CD14-positive monocyte (primary cell): ENCODE measurements around the gene MIA2. TPM values are rescaled to one million over a fixed set of nuclear protein-coding genes. Genes with fewer than 3 reads are reported as not detected.
"Not testable (repeated sequence)": the region's sequence is repeated elsewhere in the genome, so short reads cannot be mapped to it uniquely, and the experiment has no call there.

Experiments
- DNase-seq, 3 donors: peaks; one replicate each; pipeline ENCODE4 v3.0.0-alpha.2; 2011 to 2022
- H2AFZ ChIP-seq: 2 replicates; pipeline ENCODE4 v1.6.0; 2012; ENCODE audit warnings: mild to moderate bottlenecking, low read depth, low read length, inconsistent platforms; ENCODE audit not compliant: insufficient read depth, poor library complexity, severe bottlenecking
- H3K27ac ChIP-seq, 2 donors: 1 replicate in 1 of 2; 2 replicates in 1 of 2; pipeline ENCODE4 v1.5.1; 2012 to 2013; ENCODE audit warnings: low read length in 2 of 2, control low read depth in 1 of 2, inconsistent platforms in 1 of 2, low read depth in 1 of 2, mild to moderate bottlenecking in 1 of 2
- H3K27me3 ChIP-seq, 2 donors: one replicate each; pipeline versions ENCODE4 v1.6.0 to v1.6.1; 2011 to 2013; ENCODE audit warnings: low read length in 2 of 2; ENCODE audit not compliant: control insufficient read depth in 2 of 2, insufficient read depth in 2 of 2
- H3K36me3 ChIP-seq, 2 donors: replicated peaks in 1 of 2; 1 replicate in 1 of 2; 2 replicates in 1 of 2; pipeline versions ENCODE4 v1.5.1 to v1.6.1; 2012 to 2013; ENCODE audit warnings: low read length in 2 of 2, control low read depth in 1 of 2, inconsistent platforms in 1 of 2, mild to moderate bottlenecking in 1 of 2; ENCODE audit not compliant: insufficient read depth in 2 of 2, control insufficient read depth in 1 of 2
- H3K4me1 ChIP-seq, 2 donors: 1 replicate in 1 of 2; 2 replicates in 1 of 2; pipeline versions ENCODE4 v1.5.1 to v1.6.1; 2012 to 2013; ENCODE audit warnings: low read length in 2 of 2, control low read depth in 1 of 2, inconsistent platforms in 1 of 2, mild to moderate bottlenecking in 1 of 2, moderate library complexity in 1 of 2; ENCODE audit not compliant: insufficient read depth in 2 of 2, control insufficient read depth in 1 of 2
- H3K4me2 ChIP-seq: replicated peaks from 2 replicates; pipeline ENCODE3; 2012; ENCODE audit warnings: low read length, moderate library complexity, mild to moderate bottlenecking; ENCODE audit not compliant: poor library complexity, severe bottlenecking; ENCODE audit errors: extremely low read depth
- H3K4me3 ChIP-seq, 3 experiments: fragments of 200-600 bp in 1 of 3; sonication (generic) in 1 of 3; replicated peaks in 1 of 3; 1 replicate in 2 of 3; 2 replicates in 1 of 3; pipeline ENCODE4 v1.5.1; 2011 to 2013; ENCODE audit warnings: low read length in 3 of 3, mild to moderate bottlenecking in 3 of 3, control low read depth in 2 of 3, low read depth in 2 of 3, inconsistent platforms in 1 of 3, moderate library complexity in 1 of 3
- H3K79me2 ChIP-seq: 2 replicates; pipeline ENCODE4 v1.6.0; 2012; ENCODE audit warnings: mild to moderate bottlenecking, control low read depth, inconsistent platforms, low read length, moderate library complexity; ENCODE audit not compliant: insufficient read depth
- H3K9ac ChIP-seq: 2 replicates; pipeline ENCODE4 v1.6.0; 2017; ENCODE audit warnings: low read length, mild to moderate bottlenecking; ENCODE audit not compliant: insufficient read depth, poor library complexity, severe bottlenecking
- H3K9me3 ChIP-seq, 2 donors: replicated peaks in 1 of 2; 1 replicate in 1 of 2; 2 replicates in 1 of 2; pipeline versions ENCODE4 v1.5.1 to v1.6.1; 2012 to 2013; ENCODE audit warnings: low read length in 2 of 2, control low read depth in 1 of 2; ENCODE audit not compliant: control insufficient read depth in 1 of 2, insufficient read depth in 1 of 2
- H4K20me1 ChIP-seq: 2 replicates; pipeline ENCODE4 v1.6.0; 2012; ENCODE audit warnings: mild to moderate bottlenecking, low read length, control low read depth, moderate library complexity; ENCODE audit not compliant: insufficient read depth
- H3K27ac Mint-ChIP-seq, 7 donors: one replicate each; pipeline ENCODE4 v1.8.0; 2020; ENCODE audit warnings: mild to moderate bottlenecking in 7 of 7, mixed read lengths in 7 of 7, moderate library complexity in 6 of 7, inconsistent platforms in 2 of 7
- H3K27me3 Mint-ChIP-seq, 3 donors: one replicate each; pipeline ENCODE4 v1.8.0; 2021 to 2022; ENCODE audit warnings: low read depth in 3 of 3, mild to moderate bottlenecking in 3 of 3, mixed read lengths in 3 of 3, moderate library complexity in 3 of 3, inconsistent platforms in 1 of 3
- H3K36me3 Mint-ChIP-seq, 2 donors: one replicate each; pipeline ENCODE4 v1.8.0; 2020; ENCODE audit warnings: mixed read lengths in 2 of 2, inconsistent platforms in 1 of 2, mild to moderate bottlenecking in 1 of 2
- H3K4me1 Mint-ChIP-seq: one replicate; pipeline ENCODE4 v1.8.0; 2020; ENCODE audit warnings: mild to moderate bottlenecking, mixed read lengths
- H3K4me3 Mint-ChIP-seq, 2 donors: one replicate each; pipeline ENCODE4 v1.8.0; 2020; ENCODE audit warnings: mild to moderate bottlenecking in 2 of 2, mixed read lengths in 2 of 2, moderate library complexity in 1 of 2
- H3K9me3 Mint-ChIP-seq, 7 donors: one replicate each; pipeline ENCODE4 v1.8.0; 2020 to 2022; ENCODE audit warnings: mixed read lengths in 7 of 7, mild to moderate bottlenecking in 6 of 7, moderate library complexity in 6 of 7, inconsistent platforms in 2 of 7
- WGBS: methylation state at CpG from one replicate; pipeline ENCODE4 v1.1.5; 2013; ENCODE audit warnings: missing lambda C conversion rate; ENCODE audit not compliant: insufficient coverage; 5-methylcytosine and 5-hydroxymethylcytosine counted together
- intact Hi-C, 2 donors: fragments of 100-400 bp; cut with micrococcal nuclease; formaldehyde crosslinking; loops; one replicate each; pipeline versions ENCODE4 v1.15.0 to v1.15.1; 2023
- polyA plus RNA-seq, 3 donors: library from polyadenylated mRNA; depleted of rRNA in 1 of 3; unstranded in 2 of 3; stranded (reverse) in 1 of 3; fragments of 300-500 nt in 2 of 3; fragments of >200 nt in 1 of 3; fragmentation: Illumina TruSeq in 2 of 3; gene quantifications; 1 replicate in 2 of 3; 2 replicates in 1 of 3; pipeline ENCODE4 v1.2.3, GENCODE V29; 2012 to 2021
- TF ChIP-seq, protein P1 (sequence below): fragments of 200-600 bp; IDR thresholded peaks from one replicate; pipeline ENCODE4 v1.8.0; 2022; ENCODE audit warnings: antibody characterized with exemption, mild to moderate bottlenecking

Gene MIA2
- polyA plus RNA-seq, 3 donors, result 19.1 to 24.6 (median 20.0) TPM

- whole genome bisulfite sequencing, result no CpG with 5 or more reads among the region's 2 CpGs
- Histone ChIP-seq H3K4me1 (no peaks in the 10 kb centered on the region), H3K36me3 (peaks cover 72 to 95% of the 10 kb centered on the region in 2 donors), H3K27ac (no peak overlapping the region), H4K20me1 (peaks cover 4% of the 10 kb centered on the region), H3K79me2 (no peaks in the 10 kb centered on the region), H3K4me2 (no peak overlapping the region), H3K4me3 (no peak overlapping the region), H3K27me3 (no peaks in the 10 kb centered on the region), H3K9me3 (no peaks in the 10 kb centered on the region), H2AFZ (no peak overlapping the region), H3K9ac (no peak overlapping the region)
- no peak for DNase-seq
- intact Hi-C loops, result no loop called here
- H3K9me3 Mint-ChIP-seq, result no peaks in the 10 kb centered on the region
- H3K4me1 Mint-ChIP-seq, result no peaks in the 10 kb centered on the region
- TF ChIP-seq, protein P1, sequence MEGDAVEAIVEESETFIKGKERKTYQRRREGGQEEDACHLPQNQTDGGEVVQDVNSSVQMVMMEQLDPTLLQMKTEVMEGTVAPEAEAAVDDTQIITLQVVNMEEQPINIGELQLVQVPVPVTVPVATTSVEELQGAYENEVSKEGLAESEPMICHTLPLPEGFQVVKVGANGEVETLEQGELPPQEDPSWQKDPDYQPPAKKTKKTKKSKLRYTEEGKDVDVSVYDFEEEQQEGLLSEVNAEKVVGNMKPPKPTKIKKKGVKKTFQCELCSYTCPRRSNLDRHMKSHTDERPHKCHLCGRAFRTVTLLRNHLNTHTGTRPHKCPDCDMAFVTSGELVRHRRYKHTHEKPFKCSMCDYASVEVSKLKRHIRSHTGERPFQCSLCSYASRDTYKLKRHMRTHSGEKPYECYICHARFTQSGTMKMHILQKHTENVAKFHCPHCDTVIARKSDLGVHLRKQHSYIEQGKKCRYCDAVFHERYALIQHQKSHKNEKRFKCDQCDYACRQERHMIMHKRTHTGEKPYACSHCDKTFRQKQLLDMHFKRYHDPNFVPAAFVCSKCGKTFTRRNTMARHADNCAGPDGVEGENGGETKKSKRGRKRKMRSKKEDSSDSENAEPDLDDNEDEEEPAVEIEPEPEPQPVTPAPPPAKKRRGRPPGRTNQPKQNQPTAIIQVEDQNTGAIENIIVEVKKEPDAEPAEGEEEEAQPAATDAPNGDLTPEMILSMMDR, result no peak
- H3K27ac Mint-ChIP-seq, result no peak overlapping the region
- no peaks in the 10 kb centered on the region for H3K27me3 Mint-ChIP-seq
- no peak overlapping the region for H3K4me3 Mint-ChIP-seq
- H3K36me3 Mint-ChIP-seq, result peaks cover 64 to 89% of the 10 kb centered on the region in 2 donors
Measured at GRCh38 chr14:39293629-39294028, 59.9 kb downstream of the MIA2 start.

- H3K27ac ChIP-seq, H3K9me3 ChIP-seq, H3K4me2 ChIP-seq, H3K27ac Mint-ChIP-seq, H3K4me1 Mint-ChIP-seq, H3K79me2 ChIP-seq, intact Hi-C loops, H3K9me3 Mint-ChIP-seq, H3K9ac ChIP-seq, H3K4me1 ChIP-seq, H3K27me3 ChIP-seq, H3K4me3 Mint-ChIP-seq, H3K27me3 Mint-ChIP-seq, H3K4me3 ChIP-seq, DNase-seq, H4K20me1 ChIP-seq, H2AFZ ChIP-seq: not testable (repeated sequence)
- no CpG with 5 or more reads among the region's 3 CpGs for WGBS
- peaks cover 71 to 87% of the 10 kb centered on the region in 2 donors for H3K36me3 Mint-ChIP-seq
- H3K36me3 ChIP-seq, result peaks cover 73 to 90% of the 10 kb centered on the region in 2 donors
Measured at GRCh38 chr14:39300389-39300788, 66.7 kb downstream of the MIA2 start.
